Epithelial cell of prostate (primary cell): ENCODE data around the gene SH2D1A.
"Not testable (repeated sequence)": the region's sequence is repeated elsewhere in the genome, so short reads cannot be mapped to it uniquely, and the experiment has no call there.

Experiments used
- DNase-seq: peaks from one replicate; pipeline ENCODE4 v3.0.0-alpha.2; 2011; ENCODE audit warnings: low read depth, low spot score
- H3K27ac ChIP-seq: fragments of 450-650 bp; 2 replicates; pipeline ENCODE4 v1.5.1; 2017; ENCODE audit warnings: mild to moderate bottlenecking

The SH2D1A gene

GRCh38 chrX:124348885-124349453 lies 2.6 kb downstream of the SH2D1A start:
- no peak overlapping the region for H3K27ac ChIP-seq
- DNase-seq = no peak

GRCh38 chrX:124354648-124355047 lies 8.3 kb downstream of the SH2D1A start:
- no peak for DNase-seq
- no peak overlapping the region for H3K27ac ChIP-seq

- no peak for DNase-seq
- no peak overlapping the region for H3K27ac ChIP-seq
These were observed 12.5 kb downstream of the SH2D1A start for GRCh38 chrX:124358800-124359383.

GRCh38 chrX:124362072-124362471 lies 15.7 kb downstream of the SH2D1A start:
- no peak for DNase-seq
- no peak overlapping the region for H3K27ac ChIP-seq

- H3K27ac ChIP-seq = no peak overlapping the region
- no peak for DNase-seq
These were observed 16.4 kb downstream of the SH2D1A start for GRCh38 chrX:124362761-124363160.

- no peak overlapping the region for H3K27ac ChIP-seq
- DNase-seq = no peak
These were observed 23.4 kb downstream of the SH2D1A start for GRCh38 chrX:124369722-124370121.

- DNase-seq = no peak
- no peak overlapping the region for H3K27ac ChIP-seq
These were observed 27.0 kb downstream of the SH2D1A start for GRCh38 chrX:124373348-124373747.

GRCh38 chrX:124378643-124379042 lies 32.3 kb downstream of the SH2D1A start:
- no peak for DNase-seq

GRCh38 chrX:124383354-124383753 lies 37.0 kb downstream of the SH2D1A start:
- H3K27ac ChIP-seq = no peak overlapping the region

More at GRCh38 chrX:124378643-124379042, 32.3 kb downstream of the SH2D1A start:
- H3K27ac ChIP-seq = no peak overlapping the region

GRCh38 chrX:124386401-124386800 lies 40.0 kb downstream of the SH2D1A start:
- no peak overlapping the region for H3K27ac ChIP-seq
- DNase-seq = no peak

More at GRCh38 chrX:124383354-124383753, 37.0 kb downstream of the SH2D1A start:
- no peak for DNase-seq

GRCh38 chrX:124388562-124388961 lies 42.2 kb downstream of the SH2D1A start:
- no peak overlapping the region for H3K27ac ChIP-seq
- DNase-seq = no peak

- DNase-seq = no peak
- no peak overlapping the region for H3K27ac ChIP-seq
These were observed 46.4 kb downstream of the SH2D1A start for GRCh38 chrX:124392794-124393193.

GRCh38 chrX:124393238-124393637 lies 46.9 kb downstream of the SH2D1A start:
- DNase-seq = no peak
- no peak overlapping the region for H3K27ac ChIP-seq

GRCh38 chrX:124393659-124394058 lies 47.3 kb downstream of the SH2D1A start:
- no peak for DNase-seq
- H3K27ac ChIP-seq = no peak overlapping the region

- DNase-seq = no peak
- H3K27ac ChIP-seq = no peak overlapping the region
These were observed 49.0 kb downstream of the SH2D1A start for GRCh38 chrX:124395145-124395880.

GRCh38 chrX:124401696-124402095 lies 55.3 kb downstream of the SH2D1A start:
- no peak overlapping the region for H3K27ac ChIP-seq
- no peak for DNase-seq

- H3K27ac ChIP-seq = no peak overlapping the region
- DNase-seq = no peak
These were observed 59.5 kb downstream of the SH2D1A start for GRCh38 chrX:124405868-124406267.

- no peak overlapping the region for H3K27ac ChIP-seq
- peak; percentile 40 for DNase-seq
These were observed 60.1 kb downstream of the SH2D1A start for GRCh38 chrX:124406294-124407014.

- no peak for DNase-seq
These were observed 60.9 kb downstream of the SH2D1A start for GRCh38 chrX:124407226-124407625.

GRCh38 chrX:124408380-124408779 lies 62.0 kb downstream of the SH2D1A start:
- not testable (repeated sequence) for H3K27ac ChIP-seq, DNase-seq

More at GRCh38 chrX:124407226-124407625, 60.9 kb downstream of the SH2D1A start:
- H3K27ac ChIP-seq = no peak overlapping the region

- no peak for DNase-seq
- H3K27ac ChIP-seq = no peak overlapping the region
These were observed 66.9 kb downstream of the SH2D1A start for GRCh38 chrX:124413244-124413643.
